GM19023 (cell line): ENCODE data around the gene RPGR.

Experiments
- ATAC-seq: cut with Tn5 transposase; IDR thresholded peaks from one replicate; pipeline ENCODE4 v1.9.1; 2021; ENCODE audit warnings: mild to moderate bottlenecking, moderate library complexity; ENCODE audit not compliant: unreplicated experiment

RPGR gene

DNA sequence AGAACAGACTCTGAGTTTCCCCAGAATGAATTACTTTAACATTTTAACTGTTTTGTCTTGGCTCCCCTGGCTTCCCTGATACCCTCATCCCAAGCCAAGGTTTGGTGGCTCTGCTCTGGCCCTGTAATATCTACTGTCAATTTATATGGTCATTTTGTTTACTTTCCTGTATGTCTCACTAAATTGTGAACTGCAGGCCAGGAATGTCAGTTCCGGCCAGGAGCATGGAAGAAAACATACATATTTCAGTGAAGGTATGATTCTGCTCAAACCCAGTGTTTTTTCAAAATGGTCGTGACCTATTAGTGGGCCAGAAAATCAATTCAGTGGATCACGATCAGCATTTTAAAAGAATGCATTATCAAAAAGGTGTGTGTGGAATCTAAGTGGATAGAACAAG is 1.2 kb downstream of the RPGR start:
- ATAC-seq, result no peak

- ATAC-seq, result no peak
These were observed 6.5 kb downstream of the RPGR start for GRCh38 chrX:38320819-38321218.

- no peak for ATAC-seq
These were observed 8.7 kb downstream of the RPGR start for GRCh38 chrX:38318606-38319005.

DNA sequence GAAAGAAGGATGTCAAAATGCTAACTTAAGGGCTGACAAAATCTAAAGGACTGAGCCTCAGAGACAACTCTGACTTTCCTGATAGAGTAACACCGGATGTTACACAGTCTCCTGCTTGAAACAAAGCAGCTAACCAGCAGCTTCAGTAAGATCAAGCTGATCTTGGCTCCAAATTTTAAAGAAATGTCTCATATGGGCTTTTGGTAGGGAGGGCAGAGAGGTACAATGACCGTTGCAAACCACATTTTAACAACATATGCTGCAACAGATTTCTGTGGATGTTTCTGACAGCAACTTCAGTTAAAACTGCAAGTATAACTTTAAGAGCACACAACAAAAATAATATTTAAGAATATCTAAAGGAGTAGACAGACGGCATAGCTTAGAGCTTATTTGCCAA is 9.1 kb downstream of the RPGR start:
- ATAC-seq, result no peak

DNA sequence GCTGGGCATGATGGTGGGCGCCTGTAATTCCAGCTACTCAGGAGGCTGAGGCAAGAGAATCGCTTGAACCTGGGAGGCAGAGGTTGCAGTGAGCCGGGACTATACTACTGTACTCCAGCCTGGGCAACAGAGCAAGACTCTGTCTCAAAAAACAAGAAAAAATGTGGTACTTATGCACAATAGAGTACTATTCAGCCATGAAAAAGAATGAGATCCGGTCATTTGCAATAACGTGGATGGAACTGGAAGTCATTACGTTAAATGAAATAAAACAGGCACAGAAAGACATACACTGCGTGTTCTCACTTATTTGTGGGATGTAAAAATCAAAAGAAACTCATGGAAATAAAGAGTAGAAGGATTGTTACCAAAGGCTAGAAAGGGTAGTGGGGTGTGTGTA is 12.1 kb downstream of the RPGR start:
- no peak for ATAC-seq

DNA sequence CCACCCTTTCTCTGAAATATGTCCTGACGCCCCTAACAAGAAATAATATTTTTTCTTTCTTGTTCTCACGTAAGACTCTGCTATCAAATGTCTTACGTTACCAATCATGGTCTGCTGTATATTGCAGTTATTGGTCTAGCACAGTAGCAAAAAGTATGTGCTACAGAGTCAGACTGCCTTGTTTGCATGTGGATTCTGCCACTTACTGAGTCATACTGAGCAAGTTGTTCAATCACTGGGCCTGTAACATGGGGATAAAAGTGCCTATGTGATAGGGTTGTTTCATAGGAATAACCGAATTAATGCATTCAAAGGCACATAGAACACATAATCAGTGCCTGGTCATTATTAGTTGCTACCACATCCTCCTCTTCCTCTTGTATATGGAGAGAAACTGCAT is 14.1 kb downstream of the RPGR start:
- ATAC-seq, result no peak

- no peak for ATAC-seq
These were observed 14.9 kb downstream of the RPGR start for GRCh38 chrX:38312436-38312835.

DNA sequence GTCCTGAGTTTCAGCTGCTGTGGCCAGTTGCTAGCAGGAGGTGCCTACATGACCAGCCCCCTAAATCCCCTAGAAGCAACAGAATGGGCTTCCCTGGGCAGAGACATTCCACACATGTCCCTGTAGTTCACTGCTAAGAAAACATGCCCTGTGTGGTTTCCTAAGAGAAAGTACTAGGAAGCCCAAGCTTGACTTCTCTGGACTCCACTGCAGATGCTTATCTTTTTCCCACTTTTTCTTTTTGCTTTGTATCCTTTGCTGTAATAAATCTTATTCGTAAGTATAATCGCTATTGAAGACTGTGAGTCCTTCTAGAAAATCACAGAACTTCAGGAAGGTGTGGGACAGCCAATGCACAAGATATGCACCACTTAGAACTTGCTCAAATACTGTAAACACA is 15.6 kb downstream of the RPGR start:
- ATAC-seq, result no peak

DNA sequence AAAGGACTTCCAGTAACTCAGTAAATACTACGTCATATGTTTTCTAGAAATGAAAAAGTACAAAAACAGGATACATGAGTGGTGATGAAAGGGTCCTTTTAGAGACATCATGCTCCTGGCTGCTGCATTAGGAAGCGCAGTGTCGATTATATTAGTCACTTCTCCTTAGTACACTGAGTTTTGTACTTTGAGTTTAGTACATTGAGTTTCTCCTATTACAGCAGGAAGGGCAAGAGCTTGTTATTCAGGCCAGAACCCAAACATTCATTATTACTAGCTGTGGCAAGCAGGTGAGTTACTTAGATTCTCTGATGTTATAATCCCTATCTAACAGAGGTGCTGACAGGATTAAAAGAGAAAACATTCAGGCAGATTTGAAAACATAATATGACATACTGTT is 21.3 kb downstream of the RPGR start:
- ATAC-seq, result no peak

DNA sequence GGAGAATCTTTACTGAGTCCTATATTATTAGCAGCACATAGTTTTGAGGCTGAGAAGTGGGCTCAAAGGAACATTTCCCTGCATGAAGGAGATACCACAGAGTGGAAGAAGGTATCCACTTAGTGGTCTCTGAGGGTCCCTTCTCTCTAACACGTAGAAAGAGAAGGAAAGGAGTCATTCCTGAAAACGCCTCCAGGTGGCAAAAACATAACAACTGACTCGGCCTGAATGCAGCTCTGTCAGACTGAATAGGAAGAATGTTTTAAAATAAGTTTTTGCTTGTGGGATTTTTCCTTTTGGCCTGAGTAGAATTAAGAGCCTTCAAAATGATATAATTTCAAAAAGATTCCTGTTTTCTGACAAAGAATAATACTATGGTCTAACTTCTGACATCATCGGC is 23.3 kb downstream of the RPGR start:
- no peak for ATAC-seq

DNA sequence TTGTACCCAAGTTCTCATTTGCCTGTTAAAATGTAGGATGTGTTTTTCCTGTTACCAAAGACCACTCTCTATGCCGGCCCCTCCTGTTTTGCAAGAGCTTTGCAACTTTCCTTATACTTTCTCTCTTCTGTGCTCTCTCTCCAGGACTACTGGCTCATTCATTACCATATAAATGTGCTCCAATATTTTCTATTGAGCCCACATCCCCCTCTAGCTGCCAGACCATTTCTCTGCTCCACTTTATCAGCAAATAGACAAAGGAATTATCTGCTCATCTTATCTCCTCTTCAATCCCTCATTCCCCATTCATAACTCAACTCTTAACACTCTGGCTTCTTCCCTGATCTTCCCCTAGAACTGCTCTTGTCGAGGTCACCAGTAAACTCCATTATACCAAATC is 33.6 kb downstream of the RPGR start:
- ATAC-seq, result no peak

GRCh38 chrX:38287674-38288073 is 39.6 kb downstream of the RPGR start:
- no peak for ATAC-seq

GRCh38 chrX:38285649-38286048 is 41.7 kb downstream of the RPGR start:
- ATAC-seq, result no peak

DNA sequence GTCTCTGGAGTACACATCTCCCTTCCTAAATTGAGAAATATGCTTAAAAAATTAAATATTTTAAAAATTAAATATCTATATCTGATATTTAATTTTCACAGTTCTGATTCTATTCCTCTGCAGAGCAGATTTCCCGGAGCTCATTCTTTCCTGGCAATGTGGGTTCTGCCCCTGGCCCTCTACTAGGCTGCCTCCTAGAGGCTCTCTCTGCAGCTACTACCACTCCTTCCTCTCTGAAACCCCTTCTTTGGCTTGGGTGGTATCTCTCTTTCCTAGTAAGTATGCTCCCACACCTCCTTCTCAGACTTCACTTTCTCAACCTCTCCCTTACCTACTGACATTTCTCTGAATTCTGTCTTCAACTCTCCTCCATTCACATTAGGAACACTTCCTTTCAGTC is 45.3 kb downstream of the RPGR start:
- ATAC-seq, result no peak

GRCh38 chrX:38279188-38279587 is 48.1 kb downstream of the RPGR start:
- no peak for ATAC-seq

- ATAC-seq, result no peak
These were observed 48.6 kb downstream of the RPGR start for GRCh38 chrX:38278682-38279081.

- ATAC-seq, result no peak
These were observed 49.5 kb downstream of the RPGR start for GRCh38 chrX:38277802-38278201.

DNA sequence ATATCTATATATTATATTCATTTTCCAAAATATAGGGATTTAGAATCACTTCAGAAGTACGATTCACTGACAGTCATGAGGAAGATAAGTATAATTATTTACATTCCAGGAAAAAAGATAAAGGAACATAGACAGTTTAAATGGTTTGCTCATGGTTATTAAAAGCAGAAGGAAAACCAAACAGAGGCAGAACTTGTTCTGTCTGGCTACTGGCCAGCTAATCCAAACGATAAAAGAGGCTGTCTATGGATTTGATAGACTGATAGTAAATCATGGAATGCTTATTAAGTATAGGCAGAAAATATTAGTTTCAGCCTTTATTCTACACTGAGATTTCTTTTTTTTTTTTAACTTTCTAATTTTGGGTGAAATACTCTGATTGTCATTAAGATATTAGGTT is 50.2 kb downstream of the RPGR start:
- no peak for ATAC-seq

DNA sequence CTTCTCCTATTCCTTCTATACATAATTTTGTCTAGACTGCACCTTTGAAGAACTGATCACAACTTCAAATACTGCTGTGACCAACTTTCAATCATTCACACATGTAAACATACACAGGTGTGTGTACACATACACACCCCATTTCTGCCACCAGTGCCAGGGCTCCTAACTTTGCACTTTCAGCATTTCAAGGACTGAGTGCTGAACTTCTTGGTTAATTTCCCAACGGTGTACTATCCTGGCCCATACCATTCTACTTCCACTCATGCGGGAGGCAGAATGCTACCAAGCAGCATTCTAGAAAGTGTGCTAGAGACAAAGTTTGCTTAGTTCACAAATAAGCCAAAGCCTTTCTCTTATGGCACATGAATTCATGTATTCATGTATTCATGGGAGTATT is 51.2 kb downstream of the RPGR start:
- ATAC-seq, result no peak

- ATAC-seq, result no peak
These were observed 51.7 kb downstream of the RPGR start for GRCh38 chrX:38275615-38276014.

- peak; percentile 48 for ATAC-seq
These were observed 53.9 kb downstream of the RPGR start for GRCh38 chrX:38273453-38273852.

GRCh38 chrX:38271154-38271716 is 56.1 kb downstream of the RPGR start:
- peak; percentile 46 for ATAC-seq

GRCh38 chrX:38268011-38268410 is 59.3 kb downstream of the RPGR start:
- ATAC-seq, result no peak
